Measurements from ENCODE around the gene ATP9B. TPM values are rescaled to one million over a fixed set of nuclear protein-coding genes. Genes with fewer than 3 reads are reported as not detected.

ATP9B gene
- total RNA-seq, 6 experiments from 2014 or later: 13.6 to 25.7 (median 14.5) TPM

- Histone ChIP-seq H3K27me3 (no peaks in the 10 kb centered on the region), H3K4me3 (no peak overlapping the region), H3K9me3 (no peaks in the 10 kb centered on the region), H3K27ac (no peak overlapping the region), H3K36me3 (peaks cover 0 to 2% (median 0%) of the 10 kb centered on the region in 4 donors), H3K4me1 (no peaks in the 10 kb centered on the region)
- intact Hi-C loops (cut with DNase I): no loop called here
- ATAC-seq: peak in 1 of 4 donors; percentile 14
- 92% methylated on average over 2 of the region's 2 CpGs for WGBS (ENCODE audit: insufficient coverage, low coverage, low lambda C conversion rate, missing lambda C conversion rate)
- DNase-seq: no peak
- TF ChIP-seq POLR2A (IDR thresholded peaks at IDR 0.05): no peak
- TF ChIP-seq CTCF (IDR thresholded peaks at IDR 0.05): no peak
Observed at GRCh38 chr18:79317703-79318102, 248.5 kb downstream of the ATP9B start.

GRCh38 chr18:79318142-79318673 lies 249.0 kb downstream of the ATP9B start:
- Histone ChIP-seq H3K27ac (no peak overlapping the region), H3K9me3 (no peaks in the 10 kb centered on the region), H3K4me1 (no peaks in the 10 kb centered on the region), H3K36me3 (peaks cover 0 to 2% (median 0%) of the 10 kb centered on the region in 4 donors), H3K27me3 (no peaks in the 10 kb centered on the region), H3K4me3 (no peak overlapping the region)
- ATAC-seq (peak in 1 of 4 donors; percentile 20), DNase-seq (no peak)
- WGBS (ENCODE audit: insufficient coverage, low coverage, low lambda C conversion rate, missing lambda C conversion rate): 77% methylated on average over 7 of the region's 9 CpGs
- intact Hi-C loops (cut with DNase I): no loop called here
- TF ChIP-seq CTCF (IDR thresholded peaks at IDR 0.05) (no peak), POLR2A (IDR thresholded peaks at IDR 0.05) (no peak)

- TF ChIP-seq POLR2A (IDR thresholded peaks at IDR 0.05): no peak
- TF ChIP-seq CTCF (IDR thresholded peaks at IDR 0.05): no peak
- ATAC-seq: no peak
- DNase-seq: no peak
- Histone ChIP-seq H3K27me3 (no peaks in the 10 kb centered on the region), H3K4me1 (no peaks in the 10 kb centered on the region), H3K27ac (no peak overlapping the region), H3K36me3 (peaks cover 0 to 2% (median 0%) of the 10 kb centered on the region in 4 donors), H3K4me3 (no peak overlapping the region), H3K9me3 (no peaks in the 10 kb centered on the region)
- WGBS (ENCODE audit: insufficient coverage, low coverage, low lambda C conversion rate, missing lambda C conversion rate): 90% methylated on average over 15 of the region's 15 CpGs
- intact Hi-C loops (cut with DNase I): no loop called here
Observed at GRCh38 chr18:79320216-79320850, 251.1 kb downstream of the ATP9B start.

- intact Hi-C loops (cut with DNase I): no loop called here
- Histone ChIP-seq H3K27ac (no peak overlapping the region), H3K27me3 (no peaks in the 10 kb centered on the region), H3K36me3 (no peaks in the 10 kb centered on the region), H3K4me1 (no peaks in the 10 kb centered on the region), H3K4me3 (no peak overlapping the region), H3K9me3 (no peaks in the 10 kb centered on the region)
- WGBS (ENCODE audit: insufficient coverage, low coverage, low lambda C conversion rate, missing lambda C conversion rate): 82% methylated on average over 14 of the region's 17 CpGs
- no peak for DNase-seq
- no peak for ATAC-seq
- TF ChIP-seq CTCF (IDR thresholded peaks at IDR 0.05) (no peak), POLR2A (IDR thresholded peaks at IDR 0.05) (no peak)
Observed at GRCh38 chr18:79321625-79322405, 252.6 kb downstream of the ATP9B start.

All from right lobe of liver (tissue), 6 donors.